Lung microvascular endothelial cell (primary cell): ENCODE measurements around the gene ANKDD1B. TPM values are rescaled to one million over a fixed set of nuclear protein-coding genes. Genes with fewer than 3 reads are reported as not detected.
A peak's percentile ranks its signal among the peaks of the same experiment; 100 is the strongest.

Experiments
- DNase-seq, 2 donors: peaks; one replicate each; pipeline versions ENCODE4 v3.0.0 to v3.0.0-alpha.2; 2010; ENCODE audit warnings: low read depth in 2 of 2
- total RNA-seq: library from RNA; depleted of rRNA; stranded (reverse); fragments of >200 nt; gene quantifications from 2 replicates; pipeline ENCODE4 v1.2.1, GENCODE V29; 2014

Gene ANKDD1B
- total RNA-seq, 1 donor from 2014 or later: 1.2 TPM

DNA sequence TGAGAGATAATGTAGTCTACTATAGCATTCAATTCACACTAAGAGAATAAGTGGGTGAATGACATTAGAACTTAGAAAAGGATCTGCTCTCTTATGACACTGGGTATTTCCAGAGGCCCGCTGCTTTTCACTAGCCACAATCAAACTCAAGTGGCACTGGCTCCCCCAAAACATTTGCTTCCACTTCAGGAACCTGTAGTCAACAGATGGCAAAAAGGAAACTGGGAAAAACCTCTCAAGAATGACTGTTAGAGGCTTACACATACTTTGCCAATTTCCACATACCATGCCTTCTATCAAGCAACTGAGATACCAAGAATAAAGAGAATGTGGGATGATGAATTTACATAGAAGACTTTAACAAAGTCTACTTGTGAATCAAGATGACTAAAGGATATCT lies 94.8 kb downstream of the ANKDD1B start:
- DNase-seq: no peak

DNA sequence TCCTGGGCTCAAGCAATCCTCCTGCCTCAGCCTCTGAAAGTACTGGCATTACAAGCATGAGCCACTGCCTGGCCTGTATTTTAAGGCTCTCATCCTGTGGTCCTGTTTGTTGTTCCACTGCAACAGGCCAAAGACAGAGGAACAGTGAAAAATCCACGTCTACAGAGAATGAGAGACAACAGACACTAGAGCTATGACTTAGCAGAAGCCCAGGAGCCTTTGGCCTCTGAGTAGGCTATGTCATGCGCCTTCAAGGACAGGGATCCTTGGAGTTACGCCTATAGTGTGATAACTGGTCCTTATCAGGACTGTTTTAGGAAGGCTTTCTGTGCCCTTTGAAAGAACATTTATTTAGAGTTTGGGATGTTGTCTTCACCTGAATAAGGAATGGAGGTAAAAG lies 95.5 kb downstream of the ANKDD1B start:
- DNase-seq: no peak

DNA sequence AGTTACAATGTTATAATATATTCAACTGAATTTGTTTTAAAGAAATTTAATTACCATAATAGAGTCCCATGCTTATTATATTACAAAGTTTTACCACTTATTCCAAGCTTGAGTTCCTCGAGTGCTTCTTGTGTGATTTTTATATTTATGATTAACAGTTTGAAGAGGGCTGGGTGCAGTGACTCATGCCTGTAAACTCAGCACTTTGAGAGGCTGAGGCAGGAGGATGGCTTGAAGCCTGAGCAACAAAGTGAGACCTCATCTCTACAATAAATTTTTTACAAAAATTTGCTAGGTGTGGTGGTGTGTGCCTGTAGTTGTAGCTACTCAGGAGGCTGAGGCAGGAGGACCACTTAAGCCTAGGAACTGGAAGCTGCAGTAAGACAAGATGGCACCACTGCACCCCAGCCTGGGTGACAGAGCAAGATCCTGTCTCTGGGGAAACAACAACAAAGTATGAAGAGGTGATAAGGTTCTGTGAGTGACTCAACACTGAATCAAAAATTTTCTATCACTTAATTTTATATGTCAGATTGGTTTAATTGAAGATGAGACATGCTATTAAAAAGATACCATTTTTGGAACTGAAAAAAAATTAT lies 96.8 kb downstream of the ANKDD1B start:
- DNase-seq: peak in 1 of 2 donors; percentile 2

DNA sequence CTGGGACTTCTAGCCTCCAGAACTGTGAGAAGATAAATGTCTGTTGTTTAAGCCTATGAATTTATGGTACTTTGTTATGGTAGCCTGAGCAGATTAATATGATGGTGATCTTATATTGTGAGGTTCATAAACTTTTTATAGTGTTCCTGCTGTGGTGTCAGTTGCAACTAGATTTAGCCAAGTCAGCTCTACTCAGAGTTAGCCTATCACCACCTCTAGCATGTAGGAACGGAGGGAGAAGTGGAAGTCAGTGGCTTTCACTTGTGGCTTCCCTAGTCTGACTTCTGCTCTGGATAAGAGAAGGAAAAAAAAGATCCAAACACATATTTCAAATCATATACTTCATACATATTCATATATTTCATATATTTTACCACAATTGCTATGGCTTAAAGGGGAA lies 99.4 kb downstream of the ANKDD1B start:
- no peak for DNase-seq

DNA sequence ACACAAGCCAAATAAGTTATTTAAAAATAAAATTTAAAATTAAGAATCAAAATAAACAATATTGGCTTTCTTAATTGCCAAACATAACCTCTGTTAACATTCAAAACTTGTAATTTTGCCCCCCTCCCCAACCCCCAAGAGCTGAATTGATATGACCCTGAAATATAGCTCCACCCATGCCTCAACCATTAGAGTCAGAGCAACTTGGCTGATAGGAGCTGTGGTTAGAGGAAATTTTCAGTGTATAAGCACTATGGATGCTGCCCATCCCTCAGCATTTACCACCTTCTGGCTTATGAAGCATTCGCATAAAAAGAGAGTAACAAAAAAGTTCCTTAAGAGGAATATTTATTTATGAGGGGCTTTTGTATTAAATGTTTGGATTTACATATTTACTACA lies 99.9 kb downstream of the ANKDD1B start:
- no peak for DNase-seq

DNA sequence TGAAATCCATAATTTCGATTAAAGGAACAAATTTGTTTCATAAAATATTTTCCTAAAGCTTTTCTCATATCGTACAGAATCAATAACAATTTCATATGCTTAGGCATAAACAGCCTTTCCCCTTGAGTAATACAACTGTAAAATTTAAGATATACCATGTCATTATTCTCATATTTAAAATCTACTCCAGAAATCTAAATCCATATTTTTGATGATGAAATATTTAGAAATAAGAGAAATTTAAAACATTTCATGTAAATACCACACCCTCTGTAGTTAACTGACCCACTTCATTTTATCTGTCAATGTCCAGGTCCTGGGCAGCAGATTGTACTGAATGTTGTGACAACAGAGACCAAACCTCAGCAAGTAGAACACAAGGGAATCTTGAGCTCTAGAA lies 100.8 kb downstream of the ANKDD1B start:
- DNase-seq: no peak

DNA sequence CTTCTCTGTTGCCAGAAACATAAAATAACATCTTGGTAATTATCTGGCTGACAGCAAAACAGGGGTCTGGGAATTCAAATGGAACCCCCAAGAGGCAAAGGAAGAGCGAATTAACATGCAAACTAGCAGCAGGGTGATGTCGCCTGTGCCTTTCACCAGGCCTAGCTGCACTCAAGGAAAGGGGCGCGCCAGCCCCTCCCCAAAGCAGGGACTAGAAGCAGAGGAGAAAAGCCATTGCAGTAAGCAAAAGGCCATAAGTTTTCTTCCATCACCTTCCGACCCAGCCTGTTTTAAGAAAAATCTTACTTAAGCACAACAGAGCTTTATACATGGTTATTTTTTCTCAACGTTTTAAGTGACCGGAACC lies 105.4 kb downstream of the ANKDD1B start:
- no peak for DNase-seq

DNA sequence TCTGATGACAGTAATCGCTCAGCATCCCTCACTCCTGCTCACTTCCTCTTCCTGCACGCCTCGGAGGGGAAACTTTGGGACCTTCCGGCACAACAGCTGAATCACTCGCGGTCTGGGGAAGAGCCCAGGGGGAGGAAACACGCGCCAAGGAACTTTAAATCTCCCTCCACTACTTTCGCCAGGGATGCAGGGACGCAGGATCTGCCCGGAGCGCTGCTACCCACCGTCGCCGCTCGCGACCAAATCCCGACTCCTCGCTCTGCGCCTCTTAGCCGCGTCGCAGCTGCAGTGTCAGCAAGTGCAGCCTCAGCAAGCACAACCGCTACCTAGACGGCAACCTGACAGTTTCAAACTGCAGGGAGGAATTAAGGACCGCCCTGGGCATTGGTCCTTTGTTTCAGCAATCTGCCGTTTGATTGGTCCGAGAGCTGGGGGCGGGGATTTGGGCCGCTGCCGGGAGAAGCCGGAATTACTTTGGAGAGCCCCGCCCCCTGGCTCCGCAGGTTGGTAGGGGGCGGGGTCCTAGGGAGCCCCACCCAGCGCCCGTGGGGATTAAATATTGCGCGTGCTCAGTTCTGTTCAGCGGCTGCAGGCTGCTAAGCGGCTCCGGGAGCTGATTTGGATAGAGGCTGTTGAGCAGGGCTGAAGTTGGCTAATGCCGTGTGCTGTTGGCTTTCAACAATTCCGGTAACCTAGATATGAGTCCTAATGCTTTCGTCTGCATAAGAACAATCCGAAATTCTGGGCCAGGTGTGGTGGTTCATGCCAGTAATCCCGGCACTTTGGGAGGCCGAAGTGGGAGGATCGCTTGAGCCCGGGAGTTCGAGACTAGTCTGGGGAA lies 106.0 kb downstream of the ANKDD1B start, which contains the start of gene POC5:
TSS of gene POC5 (minus strand) at position 356 of the 841 bp plus-strand sequence. CDS start 4,500 bp downstream, outside the sequence.
- peak; percentile 96 to 97 for DNase-seq

DNA sequence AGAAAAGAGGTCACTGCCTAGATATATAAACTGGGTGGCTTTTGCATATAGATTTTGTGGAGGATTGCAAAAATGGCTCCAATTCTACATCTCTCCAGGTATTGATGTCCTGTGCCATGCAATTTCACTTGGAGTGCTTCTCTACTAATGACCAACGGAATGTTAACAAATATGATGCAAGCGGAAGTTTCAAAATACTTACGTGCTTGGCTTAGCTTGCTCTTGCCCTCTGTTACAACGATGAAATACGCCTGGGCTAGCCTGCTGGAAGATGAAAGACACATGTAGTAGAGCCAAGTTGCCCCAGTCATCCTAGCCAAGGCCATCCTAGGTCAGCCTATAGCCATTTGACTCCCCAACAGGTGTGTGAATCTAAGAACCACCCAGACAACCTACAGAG lies 109.6 kb downstream of the ANKDD1B start:
- no peak for DNase-seq

Other genes with a start within 250 kb of the ANKDD1B start
- 19.6 and 40.5 TPM in 2 replicates for gene CERT1, start 99.8 kb upstream of the ANKDD1B start, total RNA-seq
- 16.3 and 30.0 TPM in 2 replicates for gene POLK, start 99.6 kb upstream of the ANKDD1B start, total RNA-seq
- 5.9 and 8.3 TPM in 2 replicates for gene POC5, start 106.0 kb downstream of the ANKDD1B start, total RNA-seq